GM21423 (cell line): ENCODE results near the gene PROS1.
"Not testable (repeated sequence)": the region's sequence is repeated elsewhere in the genome, so short reads cannot be mapped to it uniquely, and the experiment has no call there.

Source experiments
- ATAC-seq: cut with Tn5 transposase; IDR thresholded peaks from one replicate; pipeline ENCODE4 v1.9.1; 2021; ENCODE audit warnings: mild to moderate bottlenecking, moderate library complexity; ENCODE audit not compliant: unreplicated experiment

Gene PROS1

GRCh38 chr3:93969997-93970396 is 3.7 kb downstream of the PROS1 start:
- ATAC-seq, result no peak

GRCh38 chr3:93969443-93969842 is 4.3 kb downstream of the PROS1 start:
- ATAC-seq, result no peak

DNA sequence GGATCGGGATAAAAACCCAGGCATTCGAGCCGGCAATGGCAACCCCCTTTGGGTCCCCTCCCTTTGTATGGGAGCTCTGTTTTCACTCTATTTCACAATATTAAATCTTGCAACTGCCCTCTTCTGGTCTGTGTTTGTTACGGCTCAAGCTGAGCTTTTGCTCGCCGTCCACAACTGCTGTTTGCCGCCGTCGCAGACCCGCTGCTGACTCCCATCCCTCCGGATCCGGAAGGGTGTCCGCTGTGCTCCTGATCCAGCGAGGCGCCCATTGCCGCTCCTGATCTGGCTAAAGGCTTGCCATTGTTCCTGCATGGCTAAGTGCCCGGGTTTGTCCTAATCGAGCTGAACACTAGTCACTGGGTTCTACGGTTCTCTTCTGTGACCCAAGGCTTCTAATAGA is 8.6 kb downstream of the PROS1 start:
- ATAC-seq, result not testable (repeated sequence)

DNA sequence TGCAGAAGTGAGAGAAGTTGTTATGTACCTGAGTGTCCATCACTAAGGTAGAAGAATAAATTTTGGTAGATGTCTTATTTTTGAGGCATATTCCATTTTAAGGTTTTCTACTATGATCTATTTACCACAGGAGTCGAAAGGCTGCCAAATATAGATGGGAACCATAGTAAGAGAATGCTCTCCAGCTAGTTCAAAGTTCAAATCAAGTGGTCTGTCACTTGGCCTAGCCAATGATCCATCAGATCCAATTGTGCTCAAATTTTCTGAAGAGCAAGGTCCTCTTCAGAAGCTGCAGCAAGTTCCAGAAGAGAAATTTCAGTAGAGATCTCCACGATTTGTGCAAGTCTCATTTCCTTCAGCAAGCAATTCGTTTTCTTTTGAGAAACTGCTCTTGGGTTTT is 10.9 kb downstream of the PROS1 start:
- no peak for ATAC-seq

DNA sequence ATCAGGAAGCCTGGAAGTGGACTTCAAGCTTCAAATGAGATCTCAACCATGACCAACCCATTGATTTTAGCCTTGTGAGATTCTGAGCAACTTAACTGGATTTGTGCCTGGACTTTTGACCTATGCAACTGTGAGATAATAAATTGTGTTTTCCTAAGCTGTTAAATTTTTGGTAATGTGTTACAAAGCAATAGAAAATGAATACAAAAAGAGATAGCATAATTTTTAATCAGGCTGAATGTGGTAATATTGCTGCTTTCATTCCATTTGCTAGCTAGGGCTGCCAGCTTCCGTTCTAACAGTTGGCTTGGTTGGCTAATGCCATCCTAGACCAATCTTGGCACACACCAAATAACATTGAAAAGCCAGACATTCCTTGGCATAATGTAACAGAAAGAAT is 12.2 kb downstream of the PROS1 start:
- ATAC-seq, result no peak

GRCh38 chr3:93961026-93961425 is 12.7 kb downstream of the PROS1 start:
- no peak for ATAC-seq

- ATAC-seq, result not testable (repeated sequence)
Measured at GRCh38 chr3:93949958-93950357, 23.7 kb downstream of the PROS1 start.

GRCh38 chr3:93937485-93937884 is 36.2 kb downstream of the PROS1 start:
- not testable (repeated sequence) for ATAC-seq

DNA sequence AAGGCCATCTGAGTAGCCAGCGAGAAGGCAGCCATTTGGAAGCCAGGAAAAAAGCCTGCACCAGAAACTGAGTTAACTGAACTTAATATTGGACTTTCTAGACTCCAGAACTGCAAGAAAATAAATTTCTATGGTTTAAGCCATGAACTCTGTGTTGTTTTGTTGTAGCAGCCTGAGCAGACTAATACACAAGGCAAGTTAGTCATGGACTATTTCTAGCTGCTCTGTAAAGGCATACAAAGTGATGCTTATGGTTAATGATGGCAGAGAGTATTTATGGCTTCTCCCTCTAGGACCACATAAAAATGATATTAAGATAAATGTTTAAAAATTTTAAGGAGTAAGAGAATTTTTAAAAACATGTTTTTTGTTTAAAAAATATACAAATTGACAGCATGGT is 37.1 kb downstream of the PROS1 start:
- no peak for ATAC-seq

GRCh38 chr3:93934366-93935046 is 39.2 kb downstream of the PROS1 start:
- no peak for ATAC-seq

GRCh38 chr3:93931597-93932229 is 42.0 kb downstream of the PROS1 start:
- ATAC-seq, result no peak

DNA sequence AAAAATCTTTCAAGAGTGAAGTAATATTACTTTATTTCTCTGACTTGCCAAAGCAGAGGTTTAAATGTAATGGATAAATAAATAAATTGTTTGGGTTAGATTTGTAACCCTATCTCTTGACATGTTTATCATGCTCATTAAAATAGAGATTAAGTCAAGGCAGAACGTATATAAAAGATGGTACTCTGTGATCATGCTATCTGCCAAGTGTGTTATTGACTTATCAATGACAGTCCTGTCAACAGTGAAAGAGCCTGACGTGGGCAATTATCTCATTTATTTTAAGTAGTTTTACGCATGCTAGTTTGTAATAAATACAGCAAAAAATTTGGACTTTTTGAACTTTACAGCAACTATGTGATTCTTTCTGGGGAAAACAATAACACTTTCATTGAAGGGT is 43.7 kb downstream of the PROS1 start:
- no peak for ATAC-seq

DNA sequence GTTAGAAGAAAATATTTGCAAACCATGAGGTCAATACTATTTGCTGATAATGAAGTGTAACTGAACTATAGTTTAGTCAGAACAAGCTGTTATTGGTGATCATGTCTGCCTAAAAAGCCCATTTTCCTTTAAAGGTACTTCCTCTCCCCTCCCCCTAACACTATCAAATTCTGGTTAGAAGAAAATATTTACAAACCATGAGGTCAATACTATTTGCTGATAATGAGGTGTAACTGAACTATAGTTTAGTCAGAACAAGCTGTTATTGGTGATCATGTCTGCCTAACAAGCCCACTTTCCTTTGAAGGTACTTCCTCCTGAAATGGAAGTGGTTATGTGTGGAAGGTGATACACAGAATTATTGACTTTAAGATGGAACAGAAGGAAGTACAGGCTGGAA is 46.9 kb downstream of the PROS1 start:
- ATAC-seq, result no peak

DNA sequence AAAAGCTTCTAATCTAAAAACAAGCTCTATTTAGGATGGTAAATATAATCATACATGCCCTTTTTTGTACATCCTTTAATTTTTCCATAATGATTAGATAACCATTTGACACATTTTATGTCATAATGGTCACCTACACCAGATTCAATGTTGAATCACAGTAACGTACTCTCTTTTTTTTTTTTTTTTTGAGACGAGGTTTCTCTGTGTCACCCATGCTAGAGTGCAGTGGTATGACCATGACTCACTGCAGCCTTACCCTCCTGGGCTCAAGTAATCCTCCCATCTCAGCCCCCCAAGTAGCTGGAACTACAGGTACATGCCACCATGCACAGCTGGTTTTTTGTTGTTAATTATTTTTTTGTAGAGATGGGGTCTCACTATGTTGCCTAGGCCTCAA is 49.2 kb downstream of the PROS1 start:
- ATAC-seq, result no peak

DNA sequence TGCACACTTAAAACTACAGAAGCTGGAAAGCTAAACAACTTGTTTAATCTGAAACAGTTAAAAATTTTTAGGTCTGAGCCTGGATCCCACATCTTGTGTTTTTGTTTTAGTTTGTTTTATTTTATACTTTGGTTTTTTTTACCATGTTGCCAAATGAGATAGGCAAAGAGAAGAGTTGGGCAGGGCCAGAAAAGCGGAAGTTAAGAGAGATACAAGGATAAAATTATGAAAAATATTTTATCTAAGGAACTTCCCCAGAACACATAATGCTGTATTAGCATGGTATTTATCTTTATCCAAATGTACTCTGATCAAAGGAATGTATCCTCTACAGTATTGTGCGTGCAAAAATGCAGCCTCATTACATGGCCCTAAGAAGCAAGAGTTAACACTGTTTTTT is 50.7 kb downstream of the PROS1 start:
- no peak for ATAC-seq

- not testable (repeated sequence) for ATAC-seq
Measured at GRCh38 chr3:93917546-93918029, 56.1 kb downstream of the PROS1 start.

DNA sequence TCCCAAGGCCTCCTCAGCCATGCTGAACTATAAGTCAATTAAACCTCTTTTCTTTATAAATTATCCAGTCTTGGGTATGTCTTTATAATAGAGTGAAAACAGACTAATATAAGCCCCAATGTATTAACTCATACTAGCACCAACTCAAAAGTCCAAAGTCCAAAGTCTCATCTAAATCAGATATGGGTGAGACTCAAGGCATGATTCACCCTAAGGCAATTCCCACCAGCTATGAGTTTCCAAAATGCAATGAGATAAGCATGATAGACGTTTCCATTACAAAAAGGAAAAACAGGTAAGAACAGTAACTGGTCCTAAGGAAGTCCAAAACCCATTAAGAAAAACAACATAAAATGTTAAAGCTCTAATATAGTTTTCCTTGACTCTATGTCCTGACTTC is 60.1 kb downstream of the PROS1 start:
- not testable (repeated sequence) for ATAC-seq

GRCh38 chr3:93911206-93911605 is 62.5 kb downstream of the PROS1 start:
- ATAC-seq, result no peak

GRCh38 chr3:93910097-93910496 is 63.6 kb downstream of the PROS1 start:
- no peak for ATAC-seq

GRCh38 chr3:93907132-93907531 is 66.6 kb downstream of the PROS1 start:
- ATAC-seq, result no peak

DNA sequence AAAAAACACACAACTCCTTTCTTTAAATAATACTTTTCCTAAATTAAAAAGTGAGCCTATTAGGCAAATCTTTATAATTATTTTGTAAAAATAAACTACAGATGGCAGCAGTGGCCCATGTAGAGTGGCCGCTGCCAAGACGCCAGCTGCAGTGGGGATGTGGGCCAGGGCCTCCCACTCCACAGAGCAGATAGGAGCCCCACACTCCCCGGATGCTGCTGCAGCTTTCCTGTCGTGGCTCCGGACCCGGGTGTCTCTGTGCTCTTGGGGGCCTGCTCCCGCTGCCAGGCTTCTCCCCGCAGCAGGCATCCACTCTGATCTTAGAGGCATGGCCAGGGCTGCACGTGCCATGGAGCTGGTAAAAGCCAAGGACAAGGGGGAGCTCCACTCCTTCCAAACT is 67.5 kb downstream of the PROS1 start:
- ATAC-seq, result no peak

GRCh38 chr3:93904568-93904967 is 69.1 kb downstream of the PROS1 start:
- ATAC-seq, result no peak
